ENCODE data around the gene AARS1. TPM values are rescaled to one million over a fixed set of nuclear protein-coding genes. Genes with fewer than 3 reads are reported as not detected.

Gene AARS1
- polyA plus RNA-seq, 2 of the 4 experiments (the other 2 are of a cell fraction): 134 to 344 TPM

DNA sequence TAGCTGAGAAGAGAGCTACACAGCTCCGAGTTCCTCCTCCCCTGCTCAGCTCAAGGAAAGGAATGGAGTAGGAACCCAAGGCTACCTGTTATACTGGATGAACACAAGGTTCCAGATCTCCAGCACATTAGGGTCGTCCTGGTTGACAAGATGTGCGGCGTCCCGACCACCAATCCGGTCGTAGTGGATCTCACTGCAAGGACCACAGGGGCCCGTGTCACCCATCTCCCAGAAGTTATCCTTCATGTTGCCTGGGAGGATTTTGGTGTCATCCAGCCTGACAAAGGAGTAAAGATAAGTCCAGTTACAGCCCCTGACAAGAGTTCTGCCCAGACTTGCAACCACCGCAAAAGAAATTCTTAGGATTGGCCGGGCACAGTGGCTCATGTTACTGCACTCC lies 17.6 kb downstream of the AARS1 start:
- no peak overlapping the region for H3K4me2 ChIP-seq
- 96% methylated on average over 10 of the region's 10 CpGs for WGBS (ENCODE audit: missing lambda C conversion rate)
- TF ChIP-seq, protein P1, sequence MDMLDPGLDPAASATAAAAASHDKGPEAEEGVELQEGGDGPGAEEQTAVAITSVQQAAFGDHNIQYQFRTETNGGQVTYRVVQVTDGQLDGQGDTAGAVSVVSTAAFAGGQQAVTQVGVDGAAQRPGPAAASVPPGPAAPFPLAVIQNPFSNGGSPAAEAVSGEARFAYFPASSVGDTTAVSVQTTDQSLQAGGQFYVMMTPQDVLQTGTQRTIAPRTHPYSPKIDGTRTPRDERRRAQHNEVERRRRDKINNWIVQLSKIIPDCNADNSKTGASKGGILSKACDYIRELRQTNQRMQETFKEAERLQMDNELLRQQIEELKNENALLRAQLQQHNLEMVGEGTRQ (IDR thresholded peaks at IDR 0.05): no peak
- TF ChIP-seq PHF8 (IDR thresholded peaks at IDR 0.05; ENCODE audit: borderline replicate concordance, low read depth) (no peak), RNF2 (IDR thresholded peaks at IDR 0.05; ENCODE audit: borderline replicate concordance, low read depth) (no peak), RFX5 (IDR thresholded peaks at IDR 0.05) (no peak), ESRRA (IDR thresholded peaks at IDR 0.05; ENCODE audit: borderline replicate concordance, low read length) (no peak), RARB (CRISPR knock-in tag; IDR thresholded peaks at IDR 0.05) (no peak), TP53 (CRISPR knock-in tag; IDR thresholded peaks at IDR 0.05) (no peak), JUN (IDR thresholded peaks at IDR 0.05) (no peak), ZFP36 (IDR thresholded peaks at IDR 0.05; ENCODE audit: borderline replicate concordance, partially characterized antibody) (no peak), TFCP2L1 (CRISPR knock-in tag; IDR thresholded peaks at IDR 0.05) (no peak), RAD21 (conservative IDR thresholded peaks at IDR 0.05 in 1 of 2, IDR thresholded peaks at IDR 0.05 in 1 of 2) (no peak), KDM5A (IDR thresholded peaks at IDR 0.05) (no peak), ZSCAN20 (CRISPR knock-in tag; IDR thresholded peaks at IDR 0.05) (no peak), NPAS2 (CRISPR knock-in tag; IDR thresholded peaks at IDR 0.05; ENCODE audit: borderline replicate concordance) (no peak)
- TF ChIP-seq, protein P2, sequence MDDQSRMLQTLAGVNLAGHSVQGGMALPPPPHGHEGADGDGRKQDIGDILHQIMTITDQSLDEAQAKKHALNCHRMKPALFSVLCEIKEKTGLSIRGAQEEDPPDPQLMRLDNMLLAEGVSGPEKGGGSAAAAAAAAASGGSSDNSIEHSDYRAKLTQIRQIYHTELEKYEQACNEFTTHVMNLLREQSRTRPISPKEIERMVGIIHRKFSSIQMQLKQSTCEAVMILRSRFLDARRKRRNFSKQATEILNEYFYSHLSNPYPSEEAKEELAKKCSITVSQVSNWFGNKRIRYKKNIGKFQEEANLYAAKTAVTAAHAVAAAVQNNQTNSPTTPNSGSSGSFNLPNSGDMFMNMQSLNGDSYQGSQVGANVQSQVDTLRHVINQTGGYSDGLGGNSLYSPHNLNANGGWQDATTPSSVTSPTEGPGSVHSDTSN (IDR thresholded peaks at IDR 0.05): no peak
- no peaks in the 10 kb centered on the region for H3K9me3 ChIP-seq
- no peaks in the 10 kb centered on the region for H3K4me1 ChIP-seq
- FAIRE-seq (no peak), DNase-seq (ENCODE audit: low read depth in 1 of 2, low spot score in 1 of 2) (no peak), ATAC-seq (no peak)
- ChIA-PET CTCF (interaction anchor here (3.1 to 3.8 kb wide), 2 partner anchors 13 to 19 kb away, joined by 7 to 34 read pairs; partner anchors contain the start of gene EXOSC6), POLR2A (interaction anchor here (1.5 kb wide), 1 partner anchor 17 kb away, joined by 3 read pairs; the partner anchor contains the start of gene AARS1)
- no peak overlapping the region for H3K4me3 ChIP-seq
- H3K27ac ChIP-seq: no peak overlapping the region

DNA sequence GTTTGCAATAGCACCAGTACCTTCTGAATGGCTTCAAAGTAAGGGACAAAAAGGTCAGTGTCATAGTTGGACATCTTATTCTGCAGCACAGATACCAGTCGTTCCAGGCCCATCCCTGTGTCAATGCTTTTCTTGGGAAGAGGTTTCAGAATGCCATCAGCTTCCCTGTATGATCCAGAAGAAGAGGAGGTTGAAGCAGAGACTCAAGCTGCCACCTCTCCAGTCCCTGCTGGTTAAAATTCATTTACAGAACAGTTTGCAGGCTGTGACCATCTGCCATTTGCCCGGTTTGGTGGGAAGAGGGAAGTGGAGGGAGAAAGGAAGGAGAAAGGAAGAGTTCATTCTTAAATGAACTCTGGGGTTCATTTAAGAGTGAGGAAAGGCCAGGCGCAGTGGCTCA lies 19.1 kb downstream of the AARS1 start:
- no peak for TF ChIP-seq TP53 (CRISPR knock-in tag; IDR thresholded peaks at IDR 0.05)
- TF ChIP-seq FOSL2 (IDR thresholded peaks at IDR 0.05): no peak
- TF ChIP-seq FOSL2 (CRISPR knock-in tag; IDR thresholded peaks at IDR 0.05): no peak
- TF ChIP-seq, protein P3, sequence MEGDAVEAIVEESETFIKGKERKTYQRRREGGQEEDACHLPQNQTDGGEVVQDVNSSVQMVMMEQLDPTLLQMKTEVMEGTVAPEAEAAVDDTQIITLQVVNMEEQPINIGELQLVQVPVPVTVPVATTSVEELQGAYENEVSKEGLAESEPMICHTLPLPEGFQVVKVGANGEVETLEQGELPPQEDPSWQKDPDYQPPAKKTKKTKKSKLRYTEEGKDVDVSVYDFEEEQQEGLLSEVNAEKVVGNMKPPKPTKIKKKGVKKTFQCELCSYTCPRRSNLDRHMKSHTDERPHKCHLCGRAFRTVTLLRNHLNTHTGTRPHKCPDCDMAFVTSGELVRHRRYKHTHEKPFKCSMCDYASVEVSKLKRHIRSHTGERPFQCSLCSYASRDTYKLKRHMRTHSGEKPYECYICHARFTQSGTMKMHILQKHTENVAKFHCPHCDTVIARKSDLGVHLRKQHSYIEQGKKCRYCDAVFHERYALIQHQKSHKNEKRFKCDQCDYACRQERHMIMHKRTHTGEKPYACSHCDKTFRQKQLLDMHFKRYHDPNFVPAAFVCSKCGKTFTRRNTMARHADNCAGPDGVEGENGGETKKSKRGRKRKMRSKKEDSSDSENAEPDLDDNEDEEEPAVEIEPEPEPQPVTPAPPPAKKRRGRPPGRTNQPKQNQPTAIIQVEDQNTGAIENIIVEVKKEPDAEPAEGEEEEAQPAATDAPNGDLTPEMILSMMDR (IDR thresholded peaks at IDR 0.05): no peak
- TF ChIP-seq TFCP2L1 (CRISPR knock-in tag; IDR thresholded peaks at IDR 0.05): no peak
- no peak for TF ChIP-seq JUN (IDR thresholded peaks at IDR 0.05)
- no peak for TF ChIP-seq MYC (IDR thresholded peaks at IDR 0.05; ENCODE audit: borderline replicate concordance, low read length)
- TF ChIP-seq ZC3H11A (IDR thresholded peaks at IDR 0.05): no peak
- TF ChIP-seq CBX8 (IDR thresholded peaks at IDR 0.05): no peak
- TF ChIP-seq, protein P4, sequence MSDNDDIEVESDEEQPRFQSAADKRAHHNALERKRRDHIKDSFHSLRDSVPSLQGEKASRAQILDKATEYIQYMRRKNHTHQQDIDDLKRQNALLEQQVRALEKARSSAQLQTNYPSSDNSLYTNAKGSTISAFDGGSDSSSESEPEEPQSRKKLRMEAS (IDR thresholded peaks at IDR 0.05): no peak
- TF ChIP-seq SREBF2 (IDR thresholded peaks at IDR 0.05): no peak
- TF ChIP-seq RCOR1 (IDR thresholded peaks at IDR 0.05; ENCODE audit: low read depth, low read length): no peak
- TF ChIP-seq, protein P5, sequence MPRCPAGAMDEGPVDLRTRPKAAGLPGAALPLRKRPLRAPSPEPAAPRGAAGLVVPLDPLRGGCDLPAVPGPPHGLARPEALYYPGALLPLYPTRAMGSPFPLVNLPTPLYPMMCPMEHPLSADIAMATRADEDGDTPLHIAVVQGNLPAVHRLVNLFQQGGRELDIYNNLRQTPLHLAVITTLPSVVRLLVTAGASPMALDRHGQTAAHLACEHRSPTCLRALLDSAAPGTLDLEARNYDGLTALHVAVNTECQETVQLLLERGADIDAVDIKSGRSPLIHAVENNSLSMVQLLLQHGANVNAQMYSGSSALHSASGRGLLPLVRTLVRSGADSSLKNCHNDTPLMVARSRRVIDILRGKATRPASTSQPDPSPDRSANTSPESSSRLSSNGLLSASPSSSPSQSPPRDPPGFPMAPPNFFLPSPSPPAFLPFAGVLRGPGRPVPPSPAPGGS (IDR thresholded peaks at IDR 0.05): no peak
- Histone ChIP-seq H3K27ac (no peak overlapping the region), H3K4me2 (no peak overlapping the region), H3K9me3 (no peaks in the 10 kb centered on the region), H3K4me3 (no peak overlapping the region), H3K4me1 (no peaks in the 10 kb centered on the region)
- FAIRE-seq (no peak), DNase-seq (ENCODE audit: low read depth in 1 of 2, low spot score in 1 of 2) (no peak), ATAC-seq (no peak)
- 87% methylated on average over 3 of the region's 3 CpGs for WGBS (ENCODE audit: missing lambda C conversion rate)
- CTCF ChIA-PET: interaction anchor here (0.9 to 1.0 kb wide), 2 partner anchors 16 to 18 kb away, joined by 3 to 4 read pairs; no protein-coding TSS in a partner anchor
- POLR2A ChIA-PET: interaction anchor here (0.6 kb wide), 1 partner anchor 339 kb away, joined by 3 read pairs; no protein-coding TSS in a partner anchor

All from A549 (cell line).